Measurements from ENCODE around the gene LIF. TPM values are rescaled to one million over a fixed set of nuclear protein-coding genes. Genes with fewer than 3 reads are reported as not detected.

Gene LIF
- total RNA-seq, 1 donor from 2014 or later: 0.16 TPM

DNA sequence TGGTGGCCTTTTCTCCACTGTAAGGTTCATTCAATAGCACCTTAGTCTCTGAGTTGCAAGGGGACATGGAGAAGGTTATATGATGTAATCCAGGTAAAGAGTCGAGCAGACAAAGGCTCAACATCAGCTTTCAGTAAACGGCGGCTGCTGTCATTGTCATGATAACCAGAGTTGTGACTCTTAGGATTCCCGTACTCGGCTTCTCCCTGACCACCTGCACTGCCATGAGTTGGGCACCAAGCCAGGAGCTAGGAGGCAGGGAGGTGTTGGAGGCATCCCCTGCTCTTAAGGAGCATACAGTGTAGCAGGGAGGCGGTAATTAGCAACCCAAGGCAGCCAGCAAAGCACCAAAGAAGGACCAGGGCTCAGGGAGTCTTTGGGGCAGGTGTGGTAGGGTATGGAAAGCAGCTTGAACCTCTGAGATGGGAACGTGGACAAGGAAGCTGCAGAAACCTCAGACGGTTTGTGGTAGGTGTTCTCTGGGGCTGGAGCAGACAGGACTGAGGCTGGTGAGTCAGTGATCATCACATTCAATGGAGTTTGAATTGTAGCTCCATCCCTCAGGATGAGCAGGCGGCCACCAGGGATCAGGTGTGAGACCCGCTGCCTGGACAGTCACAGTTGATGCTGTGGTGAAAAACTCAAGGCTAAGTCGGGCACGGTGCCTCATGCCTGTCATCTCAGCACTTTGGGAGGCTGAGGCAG lies 31.7 kb downstream of the LIF start:
- no peak overlapping the region for H3K27ac ChIP-seq (replicated peaks)
- intact Hi-C loops (cut with micrococcal nuclease): no loop called here
- DNase-seq: no peak
- H3K27me3 ChIP-seq (ENCODE audit: low read depth): peaks cover 91% of the 10 kb centered on the region
- peaks cover 12% of the 10 kb centered on the region for H3K4me1 ChIP-seq
- no peaks in the 10 kb centered on the region for H3K9me3 ChIP-seq (replicated peaks)
- H3K4me3 ChIP-seq: no peak overlapping the region
- TF ChIP-seq, protein P1, sequence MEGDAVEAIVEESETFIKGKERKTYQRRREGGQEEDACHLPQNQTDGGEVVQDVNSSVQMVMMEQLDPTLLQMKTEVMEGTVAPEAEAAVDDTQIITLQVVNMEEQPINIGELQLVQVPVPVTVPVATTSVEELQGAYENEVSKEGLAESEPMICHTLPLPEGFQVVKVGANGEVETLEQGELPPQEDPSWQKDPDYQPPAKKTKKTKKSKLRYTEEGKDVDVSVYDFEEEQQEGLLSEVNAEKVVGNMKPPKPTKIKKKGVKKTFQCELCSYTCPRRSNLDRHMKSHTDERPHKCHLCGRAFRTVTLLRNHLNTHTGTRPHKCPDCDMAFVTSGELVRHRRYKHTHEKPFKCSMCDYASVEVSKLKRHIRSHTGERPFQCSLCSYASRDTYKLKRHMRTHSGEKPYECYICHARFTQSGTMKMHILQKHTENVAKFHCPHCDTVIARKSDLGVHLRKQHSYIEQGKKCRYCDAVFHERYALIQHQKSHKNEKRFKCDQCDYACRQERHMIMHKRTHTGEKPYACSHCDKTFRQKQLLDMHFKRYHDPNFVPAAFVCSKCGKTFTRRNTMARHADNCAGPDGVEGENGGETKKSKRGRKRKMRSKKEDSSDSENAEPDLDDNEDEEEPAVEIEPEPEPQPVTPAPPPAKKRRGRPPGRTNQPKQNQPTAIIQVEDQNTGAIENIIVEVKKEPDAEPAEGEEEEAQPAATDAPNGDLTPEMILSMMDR (IDR thresholded peaks at IDR 0.05; ENCODE audit: borderline replicate concordance): no peak
- no peaks in the 10 kb centered on the region for H3K36me3 ChIP-seq

DNA sequence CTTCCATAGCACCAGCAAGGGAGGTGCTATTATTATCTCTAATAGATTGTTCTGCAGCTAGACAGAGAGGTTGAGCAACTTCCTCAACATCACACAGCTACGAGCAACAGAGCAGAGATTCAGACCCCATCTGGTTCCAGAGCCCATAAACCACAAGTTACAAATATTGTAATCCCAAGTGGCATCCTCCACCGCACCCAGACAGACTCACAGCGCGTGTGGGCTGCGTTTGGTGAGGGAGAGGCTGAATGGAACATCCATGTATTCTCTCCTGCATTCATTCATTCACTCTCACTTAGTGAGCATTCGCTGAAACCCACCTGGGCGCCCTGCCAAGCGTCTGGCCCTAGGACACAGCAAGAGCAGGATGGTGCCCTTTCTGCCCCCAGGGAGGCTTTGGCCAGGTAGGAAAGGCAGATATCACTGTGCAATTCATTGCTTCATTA lies 33.5 kb downstream of the LIF start:
- peaks cover 21% of the 10 kb centered on the region for H3K4me1 ChIP-seq
- H3K27ac ChIP-seq (replicated peaks): no peak overlapping the region
- DNase-seq: no peak
- no peaks in the 10 kb centered on the region for H3K9me3 ChIP-seq (replicated peaks)
- no peak overlapping the region for H3K4me3 ChIP-seq
- H3K36me3 ChIP-seq: no peaks in the 10 kb centered on the region
- H3K27me3 ChIP-seq (ENCODE audit: low read depth): peaks cover 85% of the 10 kb centered on the region
- TF ChIP-seq, protein P1 (IDR thresholded peaks at IDR 0.05; ENCODE audit: borderline replicate concordance): no peak
- intact Hi-C loops (cut with micrococcal nuclease): no loop called here

DNA sequence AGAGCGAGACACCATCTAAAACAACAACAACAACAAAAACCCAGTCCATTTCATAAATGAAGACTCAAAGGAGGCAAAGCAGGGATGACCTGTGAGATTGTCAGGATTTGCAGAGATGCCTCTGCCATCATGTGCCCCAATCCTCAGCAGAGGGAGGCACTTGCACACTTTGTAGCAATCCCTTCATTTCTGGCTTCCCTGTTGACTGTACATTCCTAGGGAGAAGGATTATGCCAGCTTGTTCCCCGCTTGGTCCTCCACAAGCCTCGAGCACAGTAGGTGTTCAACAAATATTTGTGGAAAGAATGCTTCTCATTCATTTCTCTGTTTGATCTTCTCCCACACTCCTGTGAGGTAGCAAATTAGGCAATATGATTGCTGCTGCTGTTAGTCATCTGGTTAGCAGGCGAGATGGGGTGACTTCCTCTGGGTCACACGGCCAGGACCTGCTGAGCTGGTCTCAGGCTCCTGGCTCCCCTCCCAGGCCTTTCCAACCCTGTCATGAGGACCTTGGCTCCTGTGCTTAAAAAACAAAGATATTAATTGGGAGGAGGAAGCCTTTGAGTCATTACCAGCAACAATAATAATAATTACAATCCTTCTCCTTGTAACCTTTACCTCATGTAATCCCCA lies 34.1 kb downstream of the LIF start:
- no peak overlapping the region for H3K4me3 ChIP-seq
- intact Hi-C loops (cut with micrococcal nuclease): no loop called here
- no peak overlapping the region for H3K27ac ChIP-seq (replicated peaks)
- H3K9me3 ChIP-seq (replicated peaks): no peaks in the 10 kb centered on the region
- peaks cover 22% of the 10 kb centered on the region for H3K4me1 ChIP-seq
- DNase-seq: no peak
- peaks cover 85% of the 10 kb centered on the region for H3K27me3 ChIP-seq (ENCODE audit: low read depth)
- TF ChIP-seq, protein P1 (IDR thresholded peaks at IDR 0.05; ENCODE audit: borderline replicate concordance): no peak
- H3K36me3 ChIP-seq: no peaks in the 10 kb centered on the region

DNA sequence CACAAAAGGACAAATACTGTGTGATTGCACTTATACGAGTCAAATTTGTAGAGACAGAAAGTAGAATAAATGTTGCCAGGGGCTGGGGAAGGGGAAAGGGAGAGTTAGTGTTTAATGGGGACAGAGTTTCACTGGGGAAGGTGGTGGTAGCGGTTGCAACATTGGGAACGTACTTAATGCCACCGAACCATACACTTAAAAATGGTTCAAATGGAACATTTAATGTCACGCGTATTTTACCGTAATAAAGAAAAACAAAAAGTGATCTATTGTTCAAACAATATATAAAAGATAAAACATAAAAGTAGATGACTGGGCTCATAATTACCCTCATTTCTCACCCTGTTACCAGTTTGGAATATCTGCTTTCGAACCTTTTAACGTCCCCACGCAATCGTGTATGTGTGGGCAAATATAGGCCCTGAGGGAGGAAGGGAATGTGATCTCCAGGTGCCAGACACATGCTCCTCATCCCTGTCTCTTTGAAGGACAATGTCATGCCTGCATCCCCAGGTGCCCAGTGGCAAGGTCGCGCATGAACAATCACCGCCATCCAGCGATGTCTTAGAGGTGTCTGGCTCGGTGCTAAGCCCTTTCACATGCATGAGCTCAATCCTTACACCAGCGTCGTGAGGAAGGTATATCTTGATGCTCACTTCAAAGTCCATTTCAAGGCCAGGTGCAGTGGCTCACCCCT lies 35.3 kb downstream of the LIF start:
- intact Hi-C loops (cut with micrococcal nuclease): no loop called here
- Histone ChIP-seq H3K9me3 (replicated peaks) (no peaks in the 10 kb centered on the region), H3K27me3 (ENCODE audit: low read depth) (peaks cover 85% of the 10 kb centered on the region), H3K27ac (replicated peaks) (no peak overlapping the region), H3K36me3 (no peaks in the 10 kb centered on the region), H3K4me1 (peaks cover 25% of the 10 kb centered on the region), H3K4me3 (no peak overlapping the region)
- TF ChIP-seq, protein P1 (IDR thresholded peaks at IDR 0.05; ENCODE audit: borderline replicate concordance): no peak
- no peak for DNase-seq

DNA sequence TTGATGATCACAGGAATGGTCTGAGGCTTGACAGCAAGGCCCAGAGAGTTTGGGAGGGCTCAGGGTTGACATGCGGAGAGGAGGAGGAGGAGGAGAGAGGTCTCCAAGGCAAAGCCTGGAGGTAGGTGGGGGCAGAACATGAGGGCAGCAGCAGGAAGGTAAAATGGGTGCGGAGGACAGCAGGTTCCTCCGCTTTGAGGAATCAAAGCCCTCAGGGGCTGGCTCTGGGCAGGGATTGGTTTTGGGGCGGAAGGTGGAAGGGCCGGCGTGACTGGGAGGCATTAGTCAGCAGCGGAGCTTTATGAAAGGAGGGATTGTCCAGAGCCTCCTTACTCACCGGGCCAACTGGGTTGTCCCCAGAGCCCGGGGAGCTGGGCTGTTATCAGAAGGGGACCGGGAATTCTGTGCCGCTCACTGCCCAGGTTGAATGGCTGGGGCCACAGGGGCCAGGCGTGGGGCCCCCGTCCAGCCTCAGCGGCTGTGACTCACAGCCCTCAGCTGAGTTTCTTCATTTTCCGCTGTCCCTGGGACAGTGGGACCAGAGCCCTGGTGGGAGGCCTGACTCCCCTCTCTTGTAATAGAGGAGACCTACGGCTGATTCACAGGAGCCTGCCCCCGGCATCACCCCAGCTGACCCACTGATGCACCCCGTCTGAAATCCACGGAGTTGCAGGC lies 36.2 kb downstream of the LIF start:
- no peak overlapping the region for H3K4me3 ChIP-seq
- peaks cover 30% of the 10 kb centered on the region for H3K4me1 ChIP-seq
- no peaks in the 10 kb centered on the region for H3K36me3 ChIP-seq
- TF ChIP-seq, protein P1 (IDR thresholded peaks at IDR 0.05; ENCODE audit: borderline replicate concordance): no peak
- intact Hi-C loops (cut with micrococcal nuclease): no loop called here
- no peaks in the 10 kb centered on the region for H3K9me3 ChIP-seq (replicated peaks)
- H3K27ac ChIP-seq (replicated peaks): no peak overlapping the region
- DNase-seq: no peak
- H3K27me3 ChIP-seq (ENCODE audit: low read depth): peaks cover 85% of the 10 kb centered on the region
